ENCODE data around the gene MUC4. TPM values are rescaled to one million over a fixed set of nuclear protein-coding genes. Genes with fewer than 3 reads are reported as not detected.
"Not testable (repeated sequence)": the region's sequence is repeated elsewhere in the genome, so short reads cannot be mapped to it uniquely, and the experiment has no call there.

Gene MUC4
- total and polyA plus RNA-seq, 7 donors = under 0.01 to 195 (median 7.4) TPM; not detected in 1

- Histone ChIP-seq H3K27ac (no peak overlapping the region), H3K27me3 (peaks cover 0 to 13% (median 11%) of the 10 kb centered on the region in 3 donors), H3K36me3 (no peaks in the 10 kb centered on the region), H3K4me1 (peaks cover 0 to 6% (median 5%) of the 10 kb centered on the region in 4 donors), H3K4me3 (no peak overlapping the region), H3K9me3 (no peaks in the 10 kb centered on the region)
- WGBS, 2 donors = 55 to 82% methylated on average over 4 of the region's 4 CpGs
- intact Hi-C loops (cut with DNase I) = no loop called here
- no peak for DNase-seq
- no peak for TF ChIP-seq POLR2AphosphoS5 (IDR thresholded peaks at IDR 0.05)
- no peak for TF ChIP-seq POLR2A (IDR thresholded peaks at IDR 0.05)
- no peak for TF ChIP-seq EP300 (IDR thresholded peaks at IDR 0.05)
- TF ChIP-seq CTCF (IDR thresholded peaks at IDR 0.05) = no peak
These were observed 67.3 kb downstream of the MUC4 start for GRCh38 chr3:195744437-195744836.

- Histone ChIP-seq H3K27ac (no peak overlapping the region), H3K36me3 (peaks cover 0 to 9% (median 0%) of the 10 kb centered on the region in 4 donors), H3K4me3 (no peak overlapping the region), H3K4me1 (no peaks in the 10 kb centered on the region), H3K9me3 (no peaks in the 10 kb centered on the region), H3K27me3 (no peaks in the 10 kb centered on the region)
- 83 to 85% methylated on average over 13 of the region's 13 CpGs for WGBS, 2 donors
- DNase-seq = peak; percentile 44
- TF ChIP-seq POLR2AphosphoS5 (IDR thresholded peaks at IDR 0.05) (no peak), POLR2A (IDR thresholded peaks at IDR 0.05) (no peak)
- intact Hi-C loops (cut with DNase I) = no loop called here
These were observed 72.1 kb downstream of the MUC4 start for GRCh38 chr3:195739561-195740111.

- WGBS, 2 donors = 90 to 91% methylated on average over 14 of the region's 14 CpGs
- no peaks in the 10 kb centered on the region for H3K4me1 ChIP-seq
- no peak overlapping the region for H3K4me3 ChIP-seq
- TF ChIP-seq POLR2AphosphoS5 (IDR thresholded peaks at IDR 0.05) = no peak
- no peak for TF ChIP-seq EP300 (IDR thresholded peaks at IDR 0.05)
- TF ChIP-seq CTCF (IDR thresholded peaks at IDR 0.05) = no peak
- TF ChIP-seq POLR2A (IDR thresholded peaks at IDR 0.05) = no peak
- peaks cover 0 to 9% (median 0%) of the 10 kb centered on the region in 4 donors for H3K36me3 ChIP-seq
- H3K27me3 ChIP-seq = no peaks in the 10 kb centered on the region
- peak; percentile 25 for DNase-seq
- H3K9me3 ChIP-seq = no peaks in the 10 kb centered on the region
- intact Hi-C loops (cut with DNase I) = no loop called here
- no peak overlapping the region for H3K27ac ChIP-seq
These were observed 73.3 kb downstream of the MUC4 start for GRCh38 chr3:195738274-195739044.

GRCh38 chr3:195737782-195738181, 73.9 kb downstream of the MUC4 start:
- intact Hi-C loops (cut with DNase I); H3K4me3 ChIP-seq; H3K9me3 ChIP-seq; H3K27me3 ChIP-seq; H3K27ac ChIP-seq; H3K4me1 ChIP-seq: not testable (repeated sequence)
- 86 to 90% methylated on average over 6 of the region's 6 CpGs for WGBS, 2 donors
- peaks cover 0 to 16% (median 0%) of the 10 kb centered on the region in 4 donors for H3K36me3 ChIP-seq
- DNase-seq = peak; percentile 10

GRCh38 chr3:195736866-195737490, 74.8 kb downstream of the MUC4 start:
- WGBS, 2 donors = 86 to 94% methylated on average over 12 of the region's 12 CpGs
- intact Hi-C loops (cut with DNase I) = no loop called here
- Histone ChIP-seq H3K9me3 (no peaks in the 10 kb centered on the region), H3K27me3 (no peaks in the 10 kb centered on the region), H3K4me1 (no peaks in the 10 kb centered on the region), H3K27ac (no peak overlapping the region), H3K4me3 (no peak overlapping the region), H3K36me3 (peaks cover 0 to 17% (median 0%) of the 10 kb centered on the region in 4 donors)
- peak; percentile 33 for DNase-seq
- TF ChIP-seq EP300 (IDR thresholded peaks at IDR 0.05) (no peak), POLR2A (IDR thresholded peaks at IDR 0.05) (no peak), CTCF (IDR thresholded peaks at IDR 0.05) (no peak), POLR2AphosphoS5 (IDR thresholded peaks at IDR 0.05) (no peak)
